Measurements from ENCODE around the gene SLIT3.
"Not testable (repeated sequence)": the region's sequence is repeated elsewhere in the genome, so short reads cannot be mapped to it uniquely, and the experiment has no call there.

Gene SLIT3

DNA sequence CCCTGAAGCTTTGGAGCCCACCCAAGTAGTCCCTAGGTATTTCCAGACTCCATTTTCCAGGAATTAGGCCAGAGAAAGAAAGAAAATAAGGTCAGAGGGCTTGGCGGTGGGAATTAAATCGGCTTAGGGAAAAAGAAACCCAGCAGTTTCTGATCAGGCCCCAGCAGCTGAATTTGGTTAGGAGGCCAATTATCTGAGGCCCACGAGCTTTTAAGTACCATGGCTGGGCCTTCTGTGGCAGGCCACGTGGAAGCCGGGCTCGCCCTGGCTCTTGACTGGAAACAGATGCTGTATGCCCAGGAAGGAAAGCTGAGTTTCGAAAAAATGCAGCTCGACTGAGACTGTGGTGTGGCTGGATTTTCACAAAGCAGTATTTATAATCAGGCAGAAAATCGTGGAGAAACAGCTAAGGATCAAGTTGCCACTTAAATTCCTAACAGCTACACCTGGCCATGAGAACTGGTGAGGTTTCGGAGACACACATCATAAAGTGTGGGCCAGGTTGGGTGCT lies 646.7 kb downstream of the SLIT3 start:
- no peak for DNase-seq

DNA sequence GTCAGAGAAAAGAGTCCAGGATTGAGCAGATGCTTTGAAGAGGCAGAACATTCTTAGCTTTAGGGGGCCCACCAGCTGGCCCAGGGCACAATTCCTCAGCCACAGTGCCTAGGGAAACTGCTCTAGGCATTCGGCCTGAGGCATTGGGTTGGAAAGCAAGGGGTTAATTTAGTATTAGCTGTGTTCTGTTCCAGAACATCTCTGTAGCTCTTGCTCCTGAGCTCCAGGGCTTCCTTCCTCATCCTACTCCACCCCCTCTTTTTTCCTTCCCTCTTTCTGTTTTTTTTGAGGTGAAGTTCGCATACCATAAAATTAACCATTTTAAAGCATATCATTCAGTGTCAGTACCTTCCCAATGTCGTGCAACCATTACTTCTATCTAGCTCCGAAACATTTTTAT lies 647.3 kb downstream of the SLIT3 start:
- no peak for DNase-seq

DNA sequence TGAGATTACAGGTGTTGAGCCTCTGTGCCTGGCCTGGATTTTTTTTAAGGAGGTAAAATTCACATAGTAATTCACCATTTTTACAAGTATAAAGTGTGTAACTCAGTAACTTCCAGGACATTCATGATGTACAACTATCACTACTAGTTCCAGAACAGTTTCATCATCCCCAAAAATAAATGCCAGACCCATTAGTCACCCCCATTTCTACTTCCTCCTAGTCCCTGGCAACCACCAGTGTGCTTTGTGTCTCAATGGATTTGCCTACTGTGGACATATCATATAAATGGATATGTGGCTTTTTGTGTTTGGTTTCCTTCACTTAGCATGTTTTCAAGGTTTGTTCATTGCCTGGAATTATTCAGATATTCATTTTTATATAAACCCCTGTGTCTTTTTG lies 649.3 kb downstream of the SLIT3 start:
- no peak for DNase-seq

DNA sequence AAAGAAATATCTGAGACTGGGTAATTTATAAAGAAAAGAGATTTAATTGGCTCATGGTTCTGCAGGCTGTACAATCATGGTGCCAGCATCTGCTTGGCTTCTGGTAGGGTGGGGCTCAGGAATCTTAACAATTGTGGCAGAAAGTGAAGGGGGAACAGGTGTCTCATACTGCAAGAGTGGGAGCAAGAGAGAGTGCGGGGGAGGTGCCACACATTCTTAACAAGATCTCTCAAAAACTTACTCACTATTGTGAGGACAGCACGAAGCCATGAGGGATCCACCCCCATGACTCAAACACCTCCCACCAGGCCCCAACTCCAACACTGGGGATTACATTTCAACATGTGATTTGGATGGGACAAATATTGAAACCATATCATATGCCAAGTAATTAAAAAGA lies 651.6 kb downstream of the SLIT3 start:
- no peak for DNase-seq

DNA sequence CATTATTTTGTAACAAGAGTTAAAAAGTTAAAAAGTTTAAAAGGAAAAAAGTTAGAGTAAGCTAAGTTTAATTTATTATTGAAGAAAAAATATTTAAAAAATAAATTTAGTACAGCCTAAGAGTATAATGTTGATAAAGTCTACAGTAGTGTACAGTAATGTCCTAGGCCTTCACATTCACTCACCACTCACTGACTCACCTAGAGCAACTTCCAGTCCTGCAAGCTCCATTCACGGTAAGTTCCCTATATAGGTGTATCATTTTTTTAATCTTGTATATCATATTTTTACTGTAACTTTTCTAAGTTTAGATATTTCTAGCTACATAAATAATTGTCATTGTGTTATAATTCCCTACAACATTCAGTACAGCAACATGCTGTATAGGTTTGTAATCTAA lies 652.4 kb downstream of the SLIT3 start:
- DNase-seq = no peak

DNA sequence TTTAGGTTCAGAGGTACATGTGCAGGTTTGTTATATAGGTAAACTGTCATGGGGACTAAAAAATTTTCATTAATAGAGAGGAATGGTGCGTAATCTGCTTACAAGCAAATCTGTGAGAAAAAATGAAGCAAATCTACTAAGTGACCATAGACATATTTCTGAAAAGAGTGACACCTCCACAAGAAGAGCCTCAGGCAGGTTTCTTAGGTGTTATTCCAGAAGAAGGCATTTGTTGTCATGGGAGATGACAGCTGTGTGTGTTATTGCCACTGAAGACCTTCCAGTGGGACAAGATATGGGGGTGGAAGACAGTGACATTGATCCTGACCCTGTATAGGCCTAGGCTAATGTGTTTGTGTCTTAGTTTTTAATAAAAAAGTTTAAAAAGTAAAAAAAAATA lies 652.9 kb downstream of the SLIT3 start:
- DNase-seq = no peak

DNA sequence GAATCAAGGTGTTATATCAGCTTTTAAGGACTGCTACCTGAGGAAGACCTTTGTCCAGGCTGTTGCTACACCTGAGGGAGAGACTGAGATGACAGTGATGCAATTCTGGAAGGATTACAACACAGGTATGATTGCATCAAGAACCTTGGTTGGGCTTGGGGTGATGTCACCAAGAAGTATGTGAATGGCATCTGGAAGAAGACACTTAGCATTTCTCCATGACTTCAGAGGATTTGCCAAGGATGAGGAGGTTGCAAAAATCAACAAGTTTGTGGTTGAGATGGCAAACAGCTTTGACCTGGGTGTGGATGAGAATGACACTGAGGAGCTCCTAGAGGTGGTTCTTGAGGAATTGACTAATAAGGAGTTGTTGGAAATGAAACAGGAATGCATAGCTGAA lies 653.9 kb downstream of the SLIT3 start:
- no peak for DNase-seq

DNA sequence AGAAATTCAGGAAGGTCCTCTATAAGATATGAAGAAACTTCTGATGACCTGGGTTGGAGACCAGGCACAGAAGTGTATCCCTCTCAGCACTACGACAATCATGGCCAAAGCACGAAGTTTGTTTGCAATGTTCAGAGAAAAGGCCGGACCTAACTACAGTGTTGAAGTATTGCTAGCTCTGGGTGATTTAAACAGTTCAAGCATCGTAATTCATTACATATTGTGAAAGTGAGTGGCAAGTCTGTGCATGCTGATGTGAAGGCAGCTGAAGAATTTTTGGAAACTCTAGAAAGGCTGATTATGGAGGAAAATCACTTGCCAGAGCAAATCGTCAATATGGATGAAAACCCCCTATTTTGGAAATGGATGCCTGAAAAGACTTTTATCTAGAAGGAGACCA lies 654.6 kb downstream of the SLIT3 start:
- DNase-seq = no peak

DNA sequence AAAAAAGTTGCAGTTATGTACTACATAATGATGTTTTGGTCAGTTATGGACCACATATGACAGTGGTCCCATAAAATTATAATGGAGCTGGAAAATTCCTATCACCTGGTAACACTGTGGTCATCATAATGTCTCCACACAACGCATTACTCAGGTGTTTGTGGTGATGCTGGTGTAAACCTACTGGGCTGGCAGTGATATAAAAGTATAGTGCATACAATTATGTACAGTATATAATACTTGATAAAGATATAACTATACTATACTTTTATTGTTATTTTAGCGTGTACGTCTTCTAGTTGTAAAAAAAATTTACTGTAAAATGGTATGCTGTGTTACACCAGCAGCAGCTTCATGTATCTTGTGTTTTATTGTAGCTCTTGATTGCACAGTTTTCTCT lies 655.7 kb downstream of the SLIT3 start:
- no peak for DNase-seq

DNA sequence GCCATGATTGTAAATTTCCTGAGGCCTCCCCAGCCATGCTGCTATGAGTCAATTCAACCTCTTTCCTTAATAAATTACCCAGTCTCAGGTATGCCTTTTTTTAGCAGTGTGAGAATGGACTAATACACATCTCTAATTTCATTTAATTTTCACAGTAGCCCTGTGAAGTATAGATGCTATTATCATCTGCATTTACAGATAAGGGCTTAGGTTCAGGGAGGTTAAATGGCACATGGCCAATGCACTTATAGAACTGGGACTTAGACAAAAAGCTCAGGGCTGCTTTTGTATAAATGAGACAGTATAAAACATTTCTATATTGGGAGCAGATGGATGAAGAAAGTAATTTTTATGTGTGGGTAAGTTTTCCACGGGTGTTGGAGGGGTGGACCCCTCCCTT lies 658.9 kb downstream of the SLIT3 start:
- no peak for DNase-seq

DNA sequence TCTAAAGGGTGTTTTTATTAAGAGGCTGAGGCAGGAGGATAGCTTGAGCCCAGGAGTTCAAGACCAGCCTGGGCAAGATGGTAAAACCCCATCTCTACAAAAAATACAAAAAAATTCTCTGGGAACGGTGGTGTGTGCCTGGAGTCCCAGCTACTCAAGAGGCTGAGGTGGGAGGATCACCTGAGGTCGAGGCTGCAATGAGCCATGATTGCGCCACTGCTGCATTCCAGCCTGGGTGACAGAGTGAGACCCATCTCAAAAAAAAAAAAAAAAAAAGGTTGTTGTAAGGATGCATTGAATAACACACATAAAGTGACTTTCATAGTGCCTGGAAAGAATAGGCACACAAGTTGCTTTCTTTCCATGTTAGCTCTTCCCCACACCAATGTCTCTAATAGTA lies 662.1 kb downstream of the SLIT3 start:
- not testable (repeated sequence) for DNase-seq

DNA sequence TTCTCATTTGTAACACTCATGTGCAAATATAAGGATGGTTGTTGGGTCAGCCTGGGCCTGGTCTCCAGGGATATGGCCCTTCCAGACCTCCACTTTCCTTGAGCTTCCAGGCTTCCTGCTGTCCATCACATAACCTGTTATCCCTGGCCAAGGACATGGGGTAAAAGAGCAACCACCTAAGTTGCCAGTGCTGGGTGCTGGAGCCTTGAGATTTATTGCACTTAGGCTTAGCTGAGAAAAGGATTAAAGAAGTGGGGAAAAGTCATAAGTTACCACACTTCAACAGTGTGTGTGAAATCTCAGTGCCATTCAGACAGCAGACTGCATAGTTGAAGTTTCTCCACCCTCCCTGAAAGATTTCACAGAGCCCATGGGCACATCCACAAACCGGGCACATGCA lies 663.1 kb downstream of the SLIT3 start:
- no peak for DNase-seq

DNA sequence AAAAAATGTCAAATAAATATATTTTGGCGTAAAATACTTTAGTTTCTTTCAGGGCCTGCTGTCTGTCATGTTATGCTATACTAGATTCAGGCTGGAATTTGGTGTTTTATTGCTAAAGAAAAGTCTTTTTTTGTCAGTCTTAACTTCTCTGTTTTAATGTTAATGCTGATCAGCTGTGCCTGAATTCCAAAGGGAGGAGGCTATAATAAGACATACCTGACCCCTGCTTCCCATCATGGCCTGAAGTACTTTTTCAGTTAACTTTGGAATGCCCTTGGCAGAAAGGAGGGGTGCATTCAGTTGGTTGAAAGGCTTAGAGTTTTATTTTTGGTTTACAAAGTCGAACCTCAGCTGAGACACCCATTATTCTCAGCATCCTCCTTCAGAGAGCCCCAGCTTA lies 663.7 kb downstream of the SLIT3 start:
- DNase-seq = no peak

DNA sequence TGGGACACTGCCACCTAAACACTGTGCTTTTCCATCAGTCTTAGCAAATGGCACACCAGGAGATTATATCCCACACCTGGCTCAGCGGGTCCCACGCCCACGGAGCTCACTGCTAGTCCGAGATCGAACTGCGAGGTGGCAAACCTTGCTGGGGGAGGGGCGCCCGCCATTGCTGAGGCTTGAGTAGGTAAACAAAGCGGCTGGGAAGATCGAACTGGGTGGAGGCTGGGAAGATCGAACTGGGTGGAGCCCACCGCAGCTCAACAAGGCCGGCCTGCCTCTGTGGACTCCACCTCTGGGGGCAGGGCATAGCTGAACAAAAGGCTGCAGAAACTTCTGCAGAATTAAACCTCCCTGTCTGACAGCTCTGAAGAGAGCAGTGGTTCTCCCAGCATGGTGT lies 670.0 kb downstream of the SLIT3 start:
- DNase-seq = not testable (repeated sequence)

DNA sequence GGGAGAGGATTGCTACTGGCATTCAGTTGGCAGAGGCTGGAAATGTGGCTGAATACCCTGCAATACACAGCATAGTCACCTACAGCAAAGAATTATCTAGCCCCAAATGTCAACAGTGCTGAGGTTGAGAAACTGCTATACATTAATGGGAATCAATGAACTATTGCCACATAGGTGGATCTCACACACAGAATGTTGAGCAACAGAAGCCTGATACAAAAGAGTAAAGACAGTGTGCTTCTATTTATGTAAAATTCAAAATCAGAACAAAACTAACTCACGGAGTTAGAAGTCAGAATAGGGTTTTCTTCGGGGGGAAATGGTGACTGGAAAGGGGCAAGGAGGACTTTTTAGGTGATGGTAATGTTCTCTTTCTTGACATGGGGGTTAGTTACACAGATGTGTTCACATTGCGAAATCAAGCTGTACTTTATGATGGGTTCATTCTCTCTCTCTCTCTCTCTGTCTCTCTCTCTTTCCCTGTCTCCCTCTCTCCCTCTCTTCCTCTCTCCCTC lies 676.0 kb downstream of the SLIT3 start:
- DNase-seq = no peak

DNA sequence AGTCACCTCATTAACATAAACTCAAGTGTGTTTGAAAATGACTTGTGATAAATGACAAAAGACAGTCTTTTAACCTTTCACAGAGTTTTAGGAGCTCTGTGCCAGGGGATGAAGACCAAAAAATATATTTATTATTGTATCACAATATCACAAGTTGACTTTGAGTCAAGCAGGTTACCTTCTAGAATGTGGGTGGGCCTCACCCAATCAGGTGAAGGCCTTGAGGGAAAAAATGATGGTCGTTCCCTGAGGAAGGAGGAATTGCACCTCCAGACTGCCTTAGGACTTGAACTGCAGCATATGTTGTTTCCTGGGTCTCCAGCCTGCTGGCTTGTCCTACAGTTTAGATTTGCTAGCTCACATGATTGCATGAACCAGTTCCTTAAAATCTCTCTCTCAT lies 680.1 kb downstream of the SLIT3 start:
- DNase-seq = no peak

DNA sequence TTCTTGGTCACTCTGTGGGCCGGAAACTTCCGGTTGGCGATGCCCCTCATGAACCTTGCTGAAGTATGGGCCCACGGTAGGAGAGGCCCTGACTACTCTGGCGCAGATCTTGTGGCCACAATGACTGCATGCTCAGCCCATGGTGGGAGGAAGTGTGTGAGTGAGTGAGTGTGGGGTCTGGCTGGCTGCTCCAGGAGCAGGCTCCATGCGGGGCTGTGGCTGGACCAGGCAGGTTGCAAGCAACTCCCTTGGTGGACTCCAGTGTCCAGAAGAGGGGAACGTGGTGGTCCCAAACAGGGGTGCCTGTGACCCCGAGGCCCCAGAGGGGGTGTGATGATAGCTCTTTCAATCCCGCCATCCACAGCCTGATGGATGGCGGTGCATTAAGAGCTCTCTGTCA lies 686.3 kb downstream of the SLIT3 start:
- DNase-seq = no peak

DNA sequence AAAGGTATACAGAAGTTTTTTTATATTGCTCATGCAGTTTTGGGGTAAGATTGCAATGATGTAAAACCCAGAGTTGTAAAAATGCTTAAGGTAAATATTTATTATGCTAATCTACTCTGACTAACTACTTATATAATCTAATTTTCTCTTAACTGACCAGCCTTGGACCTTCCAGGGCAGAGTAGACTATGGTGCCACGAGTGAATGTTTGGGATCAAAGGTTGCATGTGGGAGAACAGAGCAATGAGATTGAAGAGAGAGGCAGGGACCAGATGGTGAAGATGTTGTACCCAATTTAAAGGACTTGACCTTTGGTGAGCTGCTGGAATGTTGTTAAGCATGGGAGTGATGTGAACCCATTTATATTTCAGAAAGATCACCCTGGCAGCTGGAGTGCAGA lies 686.9 kb downstream of the SLIT3 start:
- no peak for DNase-seq

DNA sequence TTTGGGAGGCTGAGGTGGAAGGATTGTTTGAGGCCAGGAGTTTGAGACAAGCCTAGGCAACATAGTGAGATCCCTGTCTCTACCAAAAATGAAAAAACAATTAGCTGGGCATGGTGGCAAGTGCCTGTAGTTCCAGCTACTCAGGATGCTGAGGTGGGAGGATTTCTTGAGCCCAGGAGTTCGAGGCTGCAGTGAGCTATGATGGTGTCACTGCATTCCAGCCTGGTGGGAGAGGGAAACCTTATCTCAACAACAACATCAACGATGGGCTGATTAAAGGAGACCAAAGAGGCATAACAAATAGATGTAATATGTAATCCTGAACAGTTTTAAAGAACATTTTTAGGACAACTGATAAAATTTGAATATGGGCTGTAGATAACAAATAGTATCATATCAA lies 687.5 kb downstream of the SLIT3 start:
- no peak for DNase-seq

DNA sequence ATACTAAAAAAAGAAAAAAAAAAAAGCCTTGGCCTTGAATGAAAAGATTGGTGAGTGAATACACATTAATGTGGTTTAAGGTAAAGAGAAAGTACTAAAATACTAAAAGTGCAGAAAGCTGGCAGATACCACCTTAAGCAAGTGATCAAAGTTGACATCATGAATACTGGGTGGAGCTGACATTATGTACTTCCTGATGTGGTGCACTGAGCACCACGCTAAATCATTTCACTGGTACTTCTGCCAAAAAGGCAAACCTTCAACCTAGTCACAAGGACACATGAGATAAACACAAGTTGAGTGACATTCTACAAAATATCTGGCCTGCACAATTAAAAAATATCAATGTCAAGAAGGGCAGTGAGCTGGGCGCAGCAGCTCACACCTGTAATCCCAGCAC lies 687.9 kb downstream of the SLIT3 start:
- DNase-seq = no peak

DNA sequence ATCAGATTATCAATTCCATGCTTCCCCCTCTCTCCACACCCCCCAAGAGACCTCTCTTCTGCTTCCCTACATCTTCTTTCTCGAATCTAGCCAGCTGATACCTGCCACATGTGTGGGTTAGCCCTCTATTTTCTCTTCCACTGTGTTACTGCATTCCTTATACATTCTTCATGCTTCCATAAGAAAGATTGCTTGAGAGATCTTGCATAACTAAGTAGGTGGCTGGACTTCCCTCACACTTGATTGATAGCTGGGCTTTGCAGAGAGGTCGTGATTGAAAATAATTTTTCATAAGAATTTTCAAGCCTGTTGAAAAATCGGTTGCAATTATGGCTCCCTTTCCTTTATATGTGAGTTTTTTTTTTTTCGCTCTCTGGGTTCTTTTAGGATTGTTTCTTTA lies 688.8 kb downstream of the SLIT3 start:
- no peak for DNase-seq

All from activated naive CD4-positive, alpha-beta T cell treated with anti-CD3 and anti-CD28 coated beads, Interleukin-2, amount 50 U/mL, for 16 hours (primary cell).